Stimulated activated CD4-positive, alpha-beta T cell treated with anti-CD3 and anti-CD28 coated beads, Interleukin-15, amount 100 ng/mL, for 24 hours (primary cell): ENCODE measurements around the gene RASL12.

Experiments used
- DNase-seq: peaks from one replicate; pipeline ENCODE4 v3.0.0-alpha.2; 2020

Gene RASL12

GRCh38 chr15:65054333-65055200, 13.2 kb downstream of the RASL12 start:
- DNase-seq, result peak; percentile 72

GRCh38 chr15:65052956-65053355, 14.8 kb downstream of the RASL12 start:
- no peak for DNase-seq

GRCh38 chr15:65051266-65051665, 16.5 kb downstream of the RASL12 start:
- no peak for DNase-seq

- DNase-seq, result no peak
Measured at GRCh38 chr15:65050270-65050669, 17.5 kb downstream of the RASL12 start.

- peak; percentile 95 for DNase-seq
Measured at GRCh38 chr15:65049418-65049840, 18.4 kb downstream of the RASL12 start.

GRCh38 chr15:65048241-65048640, 19.6 kb downstream of the RASL12 start:
- DNase-seq, result no peak

GRCh38 chr15:65044724-65045481, 22.9 kb downstream of the RASL12 start, which contains the start of gene SLC51B:
TSS of gene SLC51B (plus strand) at chr15:65045387. CDS start at chr15:65050005, 4,618 bp downstream.
- DNase-seq, result no peak

GRCh38 chr15:65044218-65044617, 23.6 kb downstream of the RASL12 start:
- peak; percentile 32 for DNase-seq

GRCh38 chr15:65042776-65043327, 24.9 kb downstream of the RASL12 start:
- DNase-seq, result no peak

GRCh38 chr15:65041787-65042186, 26.0 kb downstream of the RASL12 start:
- no peak for DNase-seq

- DNase-seq, result no peak
Measured at GRCh38 chr15:65040461-65040860, 27.3 kb downstream of the RASL12 start.

- no peak for DNase-seq
Measured at GRCh38 chr15:65038836-65039235, 29.0 kb downstream of the RASL12 start.

- no peak for DNase-seq
Measured at GRCh38 chr15:65038428-65038827, 29.4 kb downstream of the RASL12 start.

- no peak for DNase-seq
Measured at GRCh38 chr15:65037309-65037708, 30.5 kb downstream of the RASL12 start.

- no peak for DNase-seq
Measured at GRCh38 chr15:65034719-65035118, 33.1 kb downstream of the RASL12 start.

GRCh38 chr15:65033659-65034269, 34.0 kb downstream of the RASL12 start:
- DNase-seq, result peak; percentile 21

- peak; percentile 52 for DNase-seq
Measured at GRCh38 chr15:65032801-65033537, 34.8 kb downstream of the RASL12 start.

- DNase-seq, result no peak
Measured at GRCh38 chr15:65029736-65030208, 38.0 kb downstream of the RASL12 start.

GRCh38 chr15:65028921-65029735, 38.7 kb downstream of the RASL12 start, which contains the start of gene MTFMT:
TSS of gene MTFMT (minus strand) at chr15:65029639. CDS start at chr15:65029613, 26 bp downstream.
- peak; percentile 98 for DNase-seq

- DNase-seq, result no peak
Measured at GRCh38 chr15:65028338-65028737, 39.5 kb downstream of the RASL12 start.

- no peak for DNase-seq
Measured at GRCh38 chr15:65027593-65027992, 40.2 kb downstream of the RASL12 start.
